ENCODE measurements around the gene GALNT15.

GRCh38 chr3:16198427-16198826 lies 23.9 kb downstream of the GALNT15 start:
- TF ChIP-seq ZBTB7A (IDR thresholded peaks at IDR 0.05; ENCODE audit: low read depth) (no peak), EP300 (IDR thresholded peaks at IDR 0.05; ENCODE audit: borderline replicate concordance) (no peak), REST (IDR thresholded peaks at IDR 0.05; ENCODE audit: low read depth) (no peak), CEBPB (IDR thresholded peaks at IDR 0.05) (no peak), TAF1 (IDR thresholded peaks at IDR 0.05; ENCODE audit: low read depth) (no peak), EGR1 (IDR thresholded peaks at IDR 0.05) (no peak), NFIC (IDR thresholded peaks at IDR 0.05) (no peak)
- TF ChIP-seq, protein P1, sequence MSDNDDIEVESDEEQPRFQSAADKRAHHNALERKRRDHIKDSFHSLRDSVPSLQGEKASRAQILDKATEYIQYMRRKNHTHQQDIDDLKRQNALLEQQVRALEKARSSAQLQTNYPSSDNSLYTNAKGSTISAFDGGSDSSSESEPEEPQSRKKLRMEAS (IDR thresholded peaks at IDR 0.05), result no peak

All from Ishikawa (cell line).